HG02938 (cell line): Measurements from ENCODE around the gene PCNX1.
"Not testable (repeated sequence)": the region's sequence is repeated elsewhere in the genome, so short reads cannot be mapped to it uniquely, and the experiment has no call there.

Source experiments
- ATAC-seq: cut with Tn5 transposase; IDR thresholded peaks from one replicate; pipeline ENCODE4 v1.9.1; 2021; ENCODE audit warnings: mild to moderate bottlenecking, moderate library complexity; ENCODE audit not compliant: unreplicated experiment

PCNX1 gene

GRCh38 chr14:71141701-71142374, 234.6 kb downstream of the PCNX1 start:
- no peak for ATAC-seq

- no peak for ATAC-seq
These were observed 235.2 kb downstream of the PCNX1 start for GRCh38 chr14:71142375-71143038.

- no peak for ATAC-seq
These were observed 236.4 kb downstream of the PCNX1 start for GRCh38 chr14:71143381-71144290.

- ATAC-seq, result not testable (repeated sequence)
These were observed 240.1 kb downstream of the PCNX1 start for GRCh38 chr14:71147335-71147734.

GRCh38 chr14:71148627-71149026, 241.4 kb downstream of the PCNX1 start:
- ATAC-seq, result no peak

GRCh38 chr14:71150737-71151136, 243.5 kb downstream of the PCNX1 start:
- no peak for ATAC-seq

GRCh38 chr14:71155743-71156142, 248.5 kb downstream of the PCNX1 start:
- ATAC-seq, result no peak

GRCh38 chr14:71163050-71163841, 256.0 kb downstream of the PCNX1 start:
- ATAC-seq, result no peak

- ATAC-seq, result no peak
These were observed 256.8 kb downstream of the PCNX1 start for GRCh38 chr14:71163842-71164629.
